ENCODE measurements around the gene APOE.
"Not testable (repeated sequence)": the region's sequence is repeated elsewhere in the genome, so short reads cannot be mapped to it uniquely, and the experiment has no call there.

The APOE gene

DNA sequence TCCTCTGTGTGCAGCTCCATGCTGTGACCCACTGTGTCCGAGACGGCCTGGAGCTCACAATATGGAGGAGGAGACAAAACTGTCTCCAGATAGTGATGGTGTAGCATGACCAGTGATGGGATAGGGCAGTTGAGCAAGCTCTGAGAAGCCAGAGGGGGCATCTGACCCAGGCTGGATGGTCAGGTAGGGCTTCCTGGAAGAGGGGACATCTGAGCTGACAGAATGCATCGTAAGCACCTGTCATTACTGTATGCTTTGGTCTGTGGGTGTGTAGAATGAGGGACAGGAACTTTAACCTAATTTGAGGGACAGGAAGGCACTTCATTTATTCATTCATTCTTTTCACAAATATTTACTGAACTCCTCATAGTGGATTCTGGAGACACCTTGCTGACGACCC is 21.0 kb upstream of the APOE start:
- DNase-seq (ENCODE audit: low spot score) = no peak

DNA sequence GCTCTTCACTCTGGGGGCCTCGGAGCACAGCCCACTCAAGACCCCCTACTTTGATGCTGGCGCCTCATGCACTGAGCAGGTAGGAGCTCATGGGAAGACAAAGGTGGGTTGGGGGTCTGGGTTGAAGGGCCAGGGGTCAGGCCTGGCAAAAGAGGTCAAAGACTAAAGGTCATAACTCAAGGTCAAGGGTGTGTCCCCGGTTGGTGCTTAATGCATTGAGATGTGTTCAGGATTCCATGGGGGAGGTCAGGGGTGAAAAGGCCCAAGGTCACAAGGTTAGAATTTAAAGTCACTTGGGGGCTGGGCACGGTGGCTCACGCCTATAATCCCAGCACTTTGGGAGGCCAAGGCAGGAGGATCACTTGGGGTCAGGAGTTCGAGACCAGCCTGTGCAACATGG is 19.5 kb upstream of the APOE start:
- DNase-seq (ENCODE audit: low spot score) = no peak

DNA sequence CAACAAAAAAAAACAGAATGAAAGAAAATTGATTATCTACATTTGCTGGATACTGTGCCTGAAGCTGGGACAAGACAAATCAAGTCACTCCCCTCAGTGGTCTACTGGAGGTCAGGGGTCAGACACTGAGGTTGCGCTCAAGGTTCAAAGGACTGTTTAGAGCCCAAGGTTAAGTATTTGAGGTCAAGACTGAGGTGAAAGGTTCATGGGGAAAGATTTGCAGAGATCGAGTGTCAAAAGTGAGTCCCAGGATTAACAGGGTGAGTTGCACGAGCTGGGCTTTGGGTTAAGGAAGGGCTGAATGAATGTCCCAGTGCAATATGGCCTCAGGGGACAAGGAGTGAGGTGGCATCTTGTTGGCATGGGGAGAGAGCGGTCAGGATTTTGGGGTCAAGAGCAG is 17.9 kb upstream of the APOE start:
- no peak for DNase-seq (ENCODE audit: low spot score)

DNA sequence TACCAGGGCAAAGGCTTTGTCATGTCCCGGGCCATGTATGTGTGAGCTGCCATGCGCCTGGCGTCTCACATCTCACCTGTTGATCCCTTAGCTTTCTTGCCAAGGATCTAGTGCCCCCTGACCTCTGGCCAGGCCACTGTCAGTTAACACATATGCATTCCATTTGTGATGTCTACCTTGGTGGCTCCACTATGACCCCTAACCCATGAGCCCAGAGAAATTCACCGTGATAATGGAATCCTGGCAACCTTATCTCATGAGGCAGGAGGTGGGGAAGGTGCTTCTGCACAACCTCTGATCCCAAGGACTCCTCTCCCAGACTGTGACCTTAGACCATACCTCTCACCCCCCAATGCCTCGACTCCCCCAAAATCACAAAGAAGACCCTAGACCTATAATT is 17.3 kb upstream of the APOE start:
- not testable (repeated sequence) for DNase-seq (ENCODE audit: low spot score)

DNA sequence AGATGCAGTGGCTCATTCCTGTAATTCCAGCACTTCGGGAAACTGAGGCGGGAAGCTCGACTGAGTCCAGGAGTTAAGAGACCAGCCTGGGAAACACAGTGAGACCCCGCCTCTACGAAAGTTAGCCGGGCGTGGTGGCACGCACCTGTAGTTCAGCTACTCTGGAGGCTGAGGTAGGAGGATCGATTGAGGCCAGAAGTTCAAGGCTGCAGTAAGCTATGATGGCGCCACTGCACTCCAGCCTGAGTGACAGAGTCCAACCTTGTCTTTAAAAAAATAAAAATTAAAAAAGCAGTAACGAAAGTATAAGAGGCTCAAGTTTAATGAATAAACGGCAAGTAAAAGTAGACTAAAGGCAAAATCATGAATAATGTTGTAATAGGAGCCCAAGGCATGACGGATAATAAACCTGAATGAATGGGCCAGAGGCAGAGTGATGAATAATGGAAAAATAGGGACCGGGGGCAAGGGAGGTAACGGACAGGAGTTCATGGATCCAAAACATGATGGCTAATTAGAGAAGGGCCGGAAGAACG is 15.7 kb upstream of the APOE start:
- no peak for DNase-seq (ENCODE audit: low spot score)

DNA sequence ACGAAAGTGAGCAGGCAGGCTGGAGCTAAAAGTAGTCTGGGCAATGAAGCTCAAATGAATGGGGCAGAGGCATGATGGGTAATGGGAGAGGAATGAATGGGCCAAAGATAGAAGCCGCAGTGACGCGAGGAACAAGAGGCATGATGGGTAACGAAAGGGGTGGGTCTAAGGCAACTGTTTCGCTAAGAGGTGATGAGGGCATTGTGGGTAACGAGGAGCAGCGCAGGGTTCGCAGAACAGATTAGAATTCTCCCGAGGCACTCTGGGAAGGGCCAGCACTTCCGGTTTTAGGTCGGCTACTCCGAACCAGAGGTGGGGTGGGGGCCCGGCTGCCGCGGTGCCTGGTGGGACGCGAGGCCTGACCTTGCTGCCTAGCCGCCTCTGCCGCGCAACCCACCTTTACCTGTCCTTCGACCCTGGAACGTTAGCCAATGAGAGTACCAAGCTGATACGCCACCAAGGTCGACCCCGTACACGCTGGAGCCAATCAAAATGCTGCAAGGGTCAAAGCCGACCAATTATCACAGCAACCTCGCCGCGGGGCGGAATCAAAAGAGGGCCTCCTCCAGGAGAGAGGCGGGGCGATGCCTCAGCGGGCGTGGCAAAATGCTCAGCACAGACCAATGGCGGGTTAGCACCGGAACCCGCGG is 15.1 kb upstream of the APOE start:
- peak; percentile 99 for DNase-seq (ENCODE audit: low spot score)

DNA sequence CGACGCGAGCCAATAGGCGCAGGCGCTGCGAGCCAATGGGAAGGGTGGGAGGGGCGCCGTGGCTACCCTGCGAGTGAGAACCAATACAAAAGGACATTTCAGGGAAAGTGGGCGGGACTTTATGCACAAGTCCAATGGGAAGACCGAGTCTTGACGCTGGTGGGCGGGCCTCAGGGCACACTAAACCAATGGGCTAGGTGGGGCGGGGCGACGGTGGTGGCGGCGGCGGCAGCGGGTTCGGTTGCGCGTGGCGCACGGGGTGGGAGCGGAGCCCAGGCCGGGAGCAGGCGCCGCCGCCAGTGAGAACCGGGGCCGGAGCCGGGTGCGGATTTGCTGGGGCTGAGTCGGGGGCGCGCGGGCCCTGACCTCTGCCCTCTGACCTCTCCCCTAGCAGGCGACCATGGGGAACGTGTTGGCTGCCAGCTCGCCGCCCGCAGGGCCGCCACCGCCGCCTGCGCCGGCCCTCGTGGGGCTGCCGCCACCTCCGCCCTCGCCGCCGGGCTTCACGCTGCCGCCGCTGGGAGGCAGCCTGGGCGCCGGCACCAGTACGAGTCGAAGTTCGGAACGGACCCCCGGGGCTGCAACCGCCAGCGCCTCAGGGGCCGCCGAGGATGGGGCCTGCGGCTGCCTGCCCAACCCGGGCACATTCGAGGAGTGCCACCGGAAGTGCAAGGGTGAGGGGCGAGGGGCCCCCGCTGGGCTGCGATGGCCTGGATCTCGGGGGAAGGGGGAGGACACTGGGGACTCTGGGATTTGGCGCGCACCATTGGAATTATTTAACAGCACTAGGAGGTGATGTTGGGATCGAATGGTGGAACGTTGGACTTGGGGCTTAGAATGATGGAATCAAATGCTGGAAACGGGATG is 14.3 kb upstream of the APOE start, which contains the start of gene TOMM40:
Gene TOMM40 (plus strand): TSS at position 239 of the 867 bp plus-strand sequence. CDS start 162 bp downstream, at position 401.
- no peak for DNase-seq (ENCODE audit: low spot score)

DNA sequence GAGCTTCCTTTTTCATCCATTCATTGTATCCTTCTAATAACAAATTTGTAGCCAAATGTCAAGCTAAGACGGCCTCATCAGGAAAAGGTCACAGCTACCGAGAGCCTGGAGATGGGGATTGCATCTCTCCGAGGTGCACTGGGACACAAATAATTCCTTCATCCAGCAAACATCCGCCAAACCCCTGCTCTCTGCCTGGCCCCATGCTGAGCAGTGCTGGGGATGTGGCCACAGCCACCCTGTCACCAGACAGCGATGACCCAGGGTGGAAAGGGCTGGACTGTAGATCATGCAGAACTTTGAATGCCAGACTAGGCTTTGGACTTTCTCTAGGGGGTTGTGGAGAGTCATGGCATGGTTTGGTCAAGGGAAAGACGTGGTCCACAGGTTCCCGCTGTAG is 12.7 kb upstream of the APOE start:
- DNase-seq (ENCODE audit: low spot score) = no peak

DNA sequence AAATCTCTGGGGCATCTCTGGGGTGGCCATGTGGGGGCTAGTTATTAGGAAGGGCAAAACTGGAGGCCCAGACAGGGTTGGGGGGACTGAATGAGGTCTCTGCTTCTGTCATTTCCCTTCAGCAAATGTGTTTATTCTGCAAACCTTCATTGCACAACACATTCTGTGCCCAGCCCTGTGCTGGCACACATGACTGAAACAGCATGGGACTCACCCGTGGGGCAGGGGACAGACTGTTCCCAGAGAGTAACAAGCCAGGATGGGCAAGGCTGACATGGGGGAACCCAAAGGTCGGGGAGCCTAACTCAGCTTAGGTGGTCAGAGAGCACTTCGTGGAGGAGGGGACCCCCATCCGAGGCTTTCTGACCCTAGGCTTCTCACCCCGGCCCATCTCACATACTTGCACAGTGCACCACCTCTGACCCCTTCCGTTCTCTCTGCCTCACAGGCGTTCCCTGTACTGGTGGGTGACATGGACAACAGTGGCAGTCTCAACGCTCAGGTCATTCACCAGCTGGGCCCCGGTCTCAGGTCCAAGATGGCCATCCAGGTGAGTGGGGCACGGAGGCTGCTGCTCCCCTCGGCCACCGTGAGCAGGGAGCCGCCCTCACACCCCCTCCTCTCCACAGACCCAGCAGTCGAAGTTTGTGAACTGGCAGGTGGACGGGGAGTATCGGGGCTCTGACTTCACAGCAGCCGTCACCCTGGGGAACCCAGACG is 12.1 kb upstream of the APOE start:
- no peak for DNase-seq (ENCODE audit: low spot score)

DNA sequence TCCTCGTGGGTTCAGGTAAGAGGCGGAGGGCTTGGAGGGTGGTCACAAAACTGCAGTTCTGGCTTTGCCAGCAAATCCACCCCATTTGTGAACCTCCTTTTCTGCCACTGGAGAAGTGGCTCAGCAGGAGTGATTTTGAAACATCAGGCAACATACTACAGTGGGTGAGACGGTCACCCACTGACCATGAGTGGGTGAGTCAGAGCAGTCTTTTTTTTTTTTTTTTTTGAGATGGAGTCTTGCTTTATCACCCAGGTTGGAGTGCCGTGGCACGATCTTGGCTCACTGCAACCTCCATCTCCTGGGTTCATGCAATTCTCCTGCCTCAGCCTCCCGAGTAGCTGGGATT is 11.6 kb upstream of the APOE start:
- DNase-seq (ENCODE audit: low spot score) = no peak

DNA sequence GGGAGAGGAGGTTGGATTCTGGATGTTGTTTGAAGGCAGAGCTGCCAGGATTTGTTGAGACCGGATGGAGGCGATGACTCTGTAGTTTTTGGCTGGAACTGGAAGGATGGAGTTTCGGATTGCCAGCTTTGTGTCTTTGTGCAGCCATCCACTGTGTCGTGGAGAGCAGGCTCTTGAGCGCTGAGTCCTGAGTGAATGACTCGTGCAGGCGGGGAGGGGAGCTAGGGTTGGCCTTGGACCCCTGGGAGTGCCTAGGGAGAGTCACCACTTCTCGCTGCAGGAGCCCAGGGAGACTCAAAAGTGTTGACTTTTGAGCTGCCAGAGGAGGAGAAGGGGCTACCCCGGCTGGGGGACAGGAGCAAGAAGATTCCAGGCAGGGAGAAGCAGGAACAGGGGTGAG is 10.7 kb upstream of the APOE start:
- DNase-seq (ENCODE audit: low spot score) = no peak

DNA sequence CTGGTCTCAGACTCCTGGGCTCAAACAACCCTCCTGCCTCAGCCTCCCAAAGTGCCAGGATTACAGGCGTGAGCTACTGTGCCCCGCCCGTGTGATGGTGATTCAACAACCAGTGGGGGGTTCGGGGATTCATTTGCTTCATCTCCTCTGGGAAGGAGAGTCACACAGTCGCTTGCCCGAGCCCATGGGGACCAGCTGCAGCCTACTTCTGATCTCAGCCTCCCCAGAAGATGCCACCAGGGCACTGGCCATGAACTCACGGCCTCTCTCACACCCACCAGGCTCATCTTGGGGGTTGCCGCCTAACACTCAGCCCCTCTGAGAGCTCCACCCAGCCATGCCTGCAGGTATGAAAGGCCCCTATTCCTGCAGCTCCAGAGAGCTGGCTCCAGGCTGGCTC is 7.8 kb upstream of the APOE start:
- no peak for DNase-seq (ENCODE audit: low spot score)

DNA sequence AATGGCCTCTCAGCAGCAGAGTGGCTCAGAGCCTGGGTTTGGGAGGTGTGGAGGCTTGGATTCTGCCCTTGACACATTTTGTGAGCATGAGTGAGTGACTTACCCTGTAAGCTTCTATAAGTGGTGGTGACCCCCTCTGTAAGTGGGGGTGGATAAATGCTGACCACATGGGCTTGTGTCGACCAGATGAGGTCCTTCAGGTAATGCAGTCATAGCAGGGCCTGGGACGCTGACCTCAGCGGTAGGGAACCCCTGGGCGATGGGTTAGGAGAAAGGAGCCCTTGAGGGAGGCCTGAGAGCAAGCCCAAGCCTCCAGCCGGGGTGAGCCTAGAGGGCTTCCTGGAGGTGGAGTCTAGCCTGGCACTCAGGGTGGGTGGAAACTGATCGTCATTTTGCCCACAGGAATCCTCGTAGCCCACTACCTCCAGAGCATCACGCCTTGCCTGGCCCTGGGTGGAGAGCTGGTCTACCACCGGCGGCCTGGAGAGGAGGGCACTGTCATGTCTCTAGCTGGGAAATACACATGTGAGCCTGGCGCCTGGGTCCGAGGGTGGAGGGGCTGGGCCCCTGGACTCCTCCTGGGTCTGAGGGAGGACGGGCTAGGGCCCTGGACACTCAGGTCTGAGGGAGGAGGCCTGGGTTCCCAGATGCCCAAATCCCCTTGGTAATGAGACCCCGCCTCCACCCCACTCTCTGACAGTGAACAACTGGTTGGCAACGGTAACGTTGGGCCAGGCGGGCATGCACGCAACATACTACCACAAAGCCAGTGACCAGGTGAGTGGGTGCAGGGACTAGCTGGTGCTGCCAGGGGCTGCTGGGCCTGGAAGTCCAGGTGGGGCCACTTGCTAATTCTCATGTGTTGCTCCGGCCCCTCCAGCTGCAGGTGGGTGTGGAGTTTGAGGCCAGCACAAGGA is 5.0 kb upstream of the APOE start:
- no peak for DNase-seq (ENCODE audit: low spot score)

DNA sequence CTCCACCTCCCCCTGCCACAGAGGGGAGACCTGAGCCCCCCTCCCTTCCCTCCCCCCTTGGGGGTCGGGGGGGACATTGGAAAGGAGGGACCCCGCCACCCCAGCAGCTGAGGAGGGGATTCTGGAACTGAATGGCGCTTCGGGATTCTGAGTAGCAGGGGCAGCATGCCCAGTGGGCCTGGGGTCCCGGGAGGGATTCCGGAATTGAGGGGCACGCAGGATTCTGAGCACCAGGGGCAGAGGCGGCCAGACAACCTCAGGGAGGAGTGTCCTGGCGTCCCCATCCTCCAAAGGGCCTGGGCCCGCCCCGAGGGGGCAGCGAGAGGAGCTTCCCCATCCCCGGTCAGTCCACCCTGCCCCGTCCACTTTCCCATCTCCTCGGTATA is 2.4 kb upstream of the APOE start:
- no peak for DNase-seq (ENCODE audit: low spot score)

DNA sequence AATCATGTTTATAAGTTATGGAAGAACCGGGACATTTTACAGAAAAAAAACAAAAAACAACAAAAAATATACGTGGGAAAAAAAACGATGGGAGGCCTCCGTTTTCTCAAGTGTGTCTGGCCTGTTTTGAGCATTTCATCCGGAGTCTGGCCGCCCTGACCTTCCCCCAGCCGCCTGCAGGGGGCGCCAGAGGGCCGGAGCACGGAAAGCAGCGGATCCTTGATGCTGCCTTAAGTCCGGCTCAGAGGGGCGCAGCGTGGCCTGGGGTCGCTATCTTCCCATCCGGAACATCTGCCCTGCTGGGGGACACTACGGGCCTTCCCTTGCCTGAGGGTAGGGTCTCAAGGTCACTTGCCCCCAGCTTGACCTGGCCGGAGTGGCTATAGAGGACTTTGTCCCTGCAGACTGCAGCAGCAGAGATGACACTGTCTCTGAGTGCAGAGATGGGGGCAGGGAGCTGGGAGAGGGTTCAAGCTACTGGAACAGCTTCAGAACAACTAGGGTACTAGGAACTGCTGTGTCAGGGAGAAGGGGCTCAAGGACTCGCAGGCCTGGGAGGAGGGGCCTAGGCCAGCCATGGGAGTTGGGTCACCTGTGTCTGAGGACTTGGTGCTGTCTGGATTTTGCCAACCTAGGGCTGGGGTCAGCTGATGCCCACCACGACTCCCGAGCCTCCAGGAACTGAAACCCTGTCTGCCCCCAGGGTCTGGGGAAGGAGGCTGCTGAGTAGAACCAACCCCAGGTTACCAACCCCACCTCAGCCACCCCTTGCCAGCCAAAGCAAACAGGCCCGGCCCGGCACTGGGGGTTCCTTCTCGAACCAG is 1.8 kb upstream of the APOE start:
- peak; percentile 79 for DNase-seq (ENCODE audit: low spot score)

DNA sequence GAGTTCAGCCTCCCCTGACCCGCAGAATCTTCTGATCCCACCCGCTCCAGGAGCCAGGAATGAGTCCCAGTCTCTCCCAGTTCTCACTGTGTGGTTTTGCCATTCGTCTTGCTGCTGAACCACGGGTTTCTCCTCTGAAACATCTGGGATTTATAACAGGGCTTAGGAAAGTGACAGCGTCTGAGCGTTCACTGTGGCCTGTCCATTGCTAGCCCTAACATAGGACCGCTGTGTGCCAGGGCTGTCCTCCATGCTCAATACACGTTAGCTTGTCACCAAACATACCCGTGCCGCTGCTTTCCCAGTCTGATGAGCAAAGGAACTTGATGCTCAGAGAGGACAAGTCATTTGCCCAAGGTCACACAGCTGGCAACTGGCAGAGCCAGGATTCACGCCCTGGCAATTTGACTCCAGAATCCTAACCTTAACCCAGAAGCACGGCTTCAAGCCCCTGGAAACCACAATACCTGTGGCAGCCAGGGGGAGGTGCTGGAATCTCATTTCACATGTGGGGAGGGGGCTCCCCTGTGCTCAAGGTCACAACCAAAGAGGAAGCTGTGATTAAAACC is 1.1 kb upstream of the APOE start:
- no peak for DNase-seq (ENCODE audit: low spot score)

DNA sequence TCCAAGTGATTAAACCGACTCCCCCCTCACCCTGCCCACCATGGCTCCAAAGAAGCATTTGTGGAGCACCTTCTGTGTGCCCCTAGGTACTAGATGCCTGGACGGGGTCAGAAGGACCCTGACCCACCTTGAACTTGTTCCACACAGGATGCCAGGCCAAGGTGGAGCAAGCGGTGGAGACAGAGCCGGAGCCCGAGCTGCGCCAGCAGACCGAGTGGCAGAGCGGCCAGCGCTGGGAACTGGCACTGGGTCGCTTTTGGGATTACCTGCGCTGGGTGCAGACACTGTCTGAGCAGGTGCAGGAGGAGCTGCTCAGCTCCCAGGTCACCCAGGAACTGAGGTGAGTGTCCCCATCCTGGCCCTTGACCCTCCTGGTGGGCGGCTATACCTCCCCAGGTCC is 2.0 kb downstream of the APOE start:
- no peak for DNase-seq (ENCODE audit: low spot score)

DNA sequence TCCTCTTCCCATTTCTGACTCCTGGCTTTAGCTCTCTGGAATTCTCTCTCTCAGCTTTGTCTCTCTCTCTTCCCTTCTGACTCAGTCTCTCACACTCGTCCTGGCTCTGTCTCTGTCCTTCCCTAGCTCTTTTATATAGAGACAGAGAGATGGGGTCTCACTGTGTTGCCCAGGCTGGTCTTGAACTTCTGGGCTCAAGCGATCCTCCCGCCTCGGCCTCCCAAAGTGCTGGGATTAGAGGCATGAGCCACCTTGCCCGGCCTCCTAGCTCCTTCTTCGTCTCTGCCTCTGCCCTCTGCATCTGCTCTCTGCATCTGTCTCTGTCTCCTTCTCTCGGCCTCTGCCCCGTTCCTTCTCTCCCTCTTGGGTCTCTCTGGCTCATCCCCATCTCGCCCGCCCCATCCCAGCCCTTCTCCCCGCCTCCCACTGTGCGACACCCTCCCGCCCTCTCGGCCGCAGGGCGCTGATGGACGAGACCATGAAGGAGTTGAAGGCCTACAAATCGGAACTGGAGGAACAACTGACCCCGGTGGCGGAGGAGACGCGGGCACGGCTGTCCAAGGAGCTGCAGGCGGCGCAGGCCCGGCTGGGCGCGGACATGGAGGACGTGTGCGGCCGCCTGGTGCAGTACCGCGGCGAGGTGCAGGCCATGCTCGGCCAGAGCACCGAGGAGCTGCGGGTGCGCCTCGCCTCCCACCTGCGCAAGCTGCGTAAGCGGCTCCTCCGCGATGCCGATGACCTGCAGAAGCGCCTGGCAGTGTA is 2.7 kb downstream of the APOE start:
- no peak for DNase-seq (ENCODE audit: low spot score)

DNA sequence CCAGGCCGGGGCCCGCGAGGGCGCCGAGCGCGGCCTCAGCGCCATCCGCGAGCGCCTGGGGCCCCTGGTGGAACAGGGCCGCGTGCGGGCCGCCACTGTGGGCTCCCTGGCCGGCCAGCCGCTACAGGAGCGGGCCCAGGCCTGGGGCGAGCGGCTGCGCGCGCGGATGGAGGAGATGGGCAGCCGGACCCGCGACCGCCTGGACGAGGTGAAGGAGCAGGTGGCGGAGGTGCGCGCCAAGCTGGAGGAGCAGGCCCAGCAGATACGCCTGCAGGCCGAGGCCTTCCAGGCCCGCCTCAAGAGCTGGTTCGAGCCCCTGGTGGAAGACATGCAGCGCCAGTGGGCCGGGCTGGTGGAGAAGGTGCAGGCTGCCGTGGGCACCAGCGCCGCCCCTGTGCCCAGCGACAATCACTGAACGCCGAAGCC is 3.3 kb downstream of the APOE start:
- DNase-seq (ENCODE audit: low spot score) = no peak

DNA sequence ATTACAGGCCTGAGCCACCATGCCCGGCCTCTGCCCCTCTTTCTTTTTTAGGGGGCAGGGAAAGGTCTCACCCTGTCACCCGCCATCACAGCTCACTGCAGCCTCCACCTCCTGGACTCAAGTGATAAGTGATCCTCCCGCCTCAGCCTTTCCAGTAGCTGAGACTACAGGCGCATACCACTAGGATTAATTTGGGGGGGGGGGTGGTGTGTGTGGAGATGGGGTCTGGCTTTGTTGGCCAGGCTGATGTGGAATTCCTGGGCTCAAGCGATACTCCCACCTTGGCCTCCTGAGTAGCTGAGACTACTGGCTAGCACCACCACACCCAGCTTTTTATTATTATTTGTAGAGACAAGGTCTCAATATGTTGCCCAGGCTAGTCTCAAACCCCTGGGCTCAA is 4.2 kb downstream of the APOE start:
- no peak for DNase-seq (ENCODE audit: low spot score)
